ENCODE measurements around the gene PPP1R14D. TPM values are rescaled to one million over a fixed set of nuclear protein-coding genes. Genes with fewer than 3 reads are reported as not detected.
A peak's percentile ranks its signal among the peaks of the same experiment; 100 is the strongest.

PPP1R14D gene
- total RNA-seq, 4 donors from 2014 or later = not detected

- Histone ChIP-seq H3K36me3 (peaks cover 17% of the 10 kb centered on the region), H3K27ac (peak within 1 kb of the TSS; percentile 84), H3K4me1 (peaks cover 22% of the 10 kb centered on the region), H3K27me3 (no peaks in the 10 kb centered on the region), H3K9me3 (no peaks in the 10 kb centered on the region), H3K4me3 (peak within 1 kb of the TSS; percentile 78)
- peak in 1 of 2 donors; percentile 29 for TF ChIP-seq CTCF (IDR thresholded peaks at IDR 0.05)
- TF ChIP-seq POLR2AphosphoS5 (IDR thresholded peaks at IDR 0.05) = no peak
- no peak for TF ChIP-seq EP300 (IDR thresholded peaks at IDR 0.05)
- WGBS = 4% methylated on average over 27 of the region's 64 CpGs
- DNase-seq (ENCODE audit: low spot score in 2 of 2) = peak; percentile 96
Measured at GRCh38 chr15:40807028-40807887, 21.2 kb downstream of the PPP1R14D start, which contains the start of the genes DNAJC17 and ZFYVE19. DNAJC17 (minus strand) TSS chr15:40807473; CDS start chr15:40807446, 27 bp downstream. ZFYVE19 (plus strand) TSS chr15:40807089; CDS start chr15:40807590, 501 bp downstream.

- DNase-seq (ENCODE audit: low spot score in 2 of 2) = no peak
- TF ChIP-seq EP300 (IDR thresholded peaks at IDR 0.05) (no peak), POLR2AphosphoS5 (IDR thresholded peaks at IDR 0.05) (no peak), POLR2A (IDR thresholded peaks at IDR 0.05) (no peak), CTCF (IDR thresholded peaks at IDR 0.05) (no peak)
- H3K36me3 ChIP-seq = peaks cover 17% of the 10 kb centered on the region
- WGBS = 5% methylated on average over 2 of the region's 2 CpGs
- H3K4me1 ChIP-seq = peaks cover 22% of the 10 kb centered on the region
- no peaks in the 10 kb centered on the region for H3K27me3 ChIP-seq
- peak overlapping the region; percentile 84 for H3K27ac ChIP-seq
- H3K9me3 ChIP-seq = no peaks in the 10 kb centered on the region
- peak overlapping the region; percentile 78 for H3K4me3 ChIP-seq
Measured at GRCh38 chr15:40806672-40807027, 21.9 kb downstream of the PPP1R14D start.

GRCh38 chr15:40803688-40804087 is 24.8 kb downstream of the PPP1R14D start:
- Histone ChIP-seq H3K27me3 (no peaks in the 10 kb centered on the region), H3K9me3 (no peaks in the 10 kb centered on the region), H3K36me3 (peaks cover 4% of the 10 kb centered on the region), H3K27ac (no peak overlapping the region), H3K4me3 (no peak overlapping the region), H3K4me1 (peaks cover 22% of the 10 kb centered on the region)
- TF ChIP-seq POLR2A (IDR thresholded peaks at IDR 0.05) (no peak), POLR2AphosphoS5 (IDR thresholded peaks at IDR 0.05) (no peak), EP300 (IDR thresholded peaks at IDR 0.05) (no peak), CTCF (IDR thresholded peaks at IDR 0.05) (no peak)
- WGBS = 88% methylated on average over 1 of the region's 1 CpG
- no peak for DNase-seq (ENCODE audit: low spot score in 2 of 2)

GRCh38 chr15:40803076-40803475 is 25.4 kb downstream of the PPP1R14D start:
- WGBS = 86% methylated on average over 2 of the region's 2 CpGs
- DNase-seq (ENCODE audit: low spot score in 2 of 2) = no peak
- no peaks in the 10 kb centered on the region for H3K27me3 ChIP-seq
- no peak overlapping the region for H3K27ac ChIP-seq
- H3K36me3 ChIP-seq = peaks cover 4% of the 10 kb centered on the region
- H3K9me3 ChIP-seq = no peaks in the 10 kb centered on the region
- H3K4me1 ChIP-seq = peaks cover 16% of the 10 kb centered on the region
- no peak overlapping the region for H3K4me3 ChIP-seq
- TF ChIP-seq POLR2AphosphoS5 (IDR thresholded peaks at IDR 0.05) (no peak), POLR2A (IDR thresholded peaks at IDR 0.05) (no peak), EP300 (IDR thresholded peaks at IDR 0.05) (no peak), CTCF (IDR thresholded peaks at IDR 0.05) (no peak)

- H3K36me3 ChIP-seq = peaks cover 4% of the 10 kb centered on the region
- TF ChIP-seq EP300 (IDR thresholded peaks at IDR 0.05) (no peak), POLR2AphosphoS5 (IDR thresholded peaks at IDR 0.05) (no peak), POLR2A (IDR thresholded peaks at IDR 0.05) (no peak)
- H3K4me3 ChIP-seq = no peak overlapping the region
- H3K27me3 ChIP-seq = no peaks in the 10 kb centered on the region
- H3K4me1 ChIP-seq = peaks cover 8% of the 10 kb centered on the region
- no peaks in the 10 kb centered on the region for H3K9me3 ChIP-seq
- 95% methylated on average over 3 of the region's 3 CpGs for WGBS
- H3K27ac ChIP-seq = peak overlapping the region; percentile 61
- no peak for DNase-seq (ENCODE audit: low spot score in 2 of 2)
Measured at GRCh38 chr15:40799523-40799922, 29.0 kb downstream of the PPP1R14D start.
